SK-N-SH treated with all-trans-retinoic acid at 6 μM for 48 hours (cell line): Measurements from ENCODE around the gene ARPC1B.

ENCODE experiments used
- ARNTL ChIP-seq: fragments of 450-650 bp; formaldehyde crosslinking; IDR thresholded peaks from 2 replicates; pipeline ENCODE4 v1.5.0; 2020; ENCODE audit warnings: low read depth, mild to moderate bottlenecking, moderate library complexity, borderline replicate concordance
- BACH2 ChIP-seq: fragments of 250-450 bp; sonication (Bioruptor Pico); IDR thresholded peaks from 2 replicates; pipeline ENCODE4 v1.9.0; 2021; ENCODE audit warnings: mild to moderate bottlenecking, borderline replicate concordance
- CREB5 ChIP-seq: fragments of 250-450 bp; sonication (Bioruptor Pico); IDR thresholded peaks from 2 replicates; pipeline ENCODE4 v1.5.1; 2020; ENCODE audit warnings: low read depth, mild to moderate bottlenecking, moderate library complexity
- CSDC2 ChIP-seq: fragments of 250-450 bp; sonication (Bioruptor Pico); IDR thresholded peaks from 2 replicates; pipeline ENCODE4 v1.5.0; 2020; ENCODE audit warnings: mild to moderate bottlenecking, moderate library complexity
- OSR1 ChIP-seq: fragments of 250-450 bp; sonication (Bioruptor Pico); IDR thresholded peaks from 2 replicates; pipeline ENCODE4 v1.8.0; 2022; ENCODE audit warnings: moderate library complexity, mild to moderate bottlenecking, inconsistent platforms
- PATZ1 ChIP-seq: fragments of 250-450 bp; sonication (Bioruptor Pico); IDR thresholded peaks from 2 replicates; pipeline ENCODE4 v1.8.0; 2020; ENCODE audit warnings: mild to moderate bottlenecking, moderate library complexity, borderline replicate concordance
- TCF4 ChIP-seq: fragments of 250-450 bp; sonication (Bioruptor Pico); IDR thresholded peaks from 2 replicates; pipeline ENCODE4 v1.8.0; 2021; ENCODE audit warnings: mild to moderate bottlenecking, moderate library complexity, borderline replicate concordance
- TOX ChIP-seq: fragments of 250-450 bp; sonication (Bioruptor Pico); IDR thresholded peaks from 2 replicates; pipeline ENCODE4 v1.8.0; 2021; ENCODE audit warnings: mild to moderate bottlenecking, moderate library complexity, borderline replicate concordance
- ZC3H10 ChIP-seq: fragments of 250-450 bp; sonication (Bioruptor Pico); IDR thresholded peaks from 2 replicates; pipeline ENCODE4 v1.5.1; 2021; ENCODE audit warnings: mild to moderate bottlenecking, moderate library complexity
- ZFP3 ChIP-seq: fragments of 250-450 bp; sonication (Bioruptor Pico); IDR thresholded peaks from 2 replicates; pipeline ENCODE4 v1.5.0; 2020; ENCODE audit warnings: mild to moderate bottlenecking, moderate library complexity
- ZFP30 ChIP-seq: fragments of 450-650 bp; formaldehyde crosslinking; IDR thresholded peaks from 2 replicates; pipeline ENCODE4 v1.5.0; 2022; ENCODE audit warnings: mild to moderate bottlenecking, moderate library complexity
- ZNF565 ChIP-seq: fragments of 450-650 bp; formaldehyde crosslinking; conservative IDR thresholded peaks from 2 replicates; pipeline ENCODE4 v1.5.0; 2020; ENCODE audit warnings: low read depth, mild to moderate bottlenecking, moderate library complexity

- TF ChIP-seq CSDC2 (CRISPR knock-in tag) (no peak), OSR1 (CRISPR knock-in tag) (no peak), ARNTL (CRISPR knock-in tag) (no peak), CREB5 (CRISPR knock-in tag) (no peak), TCF4 (CRISPR knock-in tag) (no peak), ZFP30 (no peak), BACH2 (CRISPR knock-in tag) (no peak), TOX (CRISPR knock-in tag) (no peak), ZNF565 (CRISPR knock-in tag) (no peak), PATZ1 (CRISPR knock-in tag) (no peak), ZC3H10 (no peak), ZFP3 (CRISPR knock-in tag) (no peak)
Observed at GRCh38 chr7:99419323-99420021, 44.9 kb downstream of the ARPC1B start.
